ENCODE measurements around the gene NR4A3. TPM values are rescaled to one million over a fixed set of nuclear protein-coding genes. Genes with fewer than 3 reads are reported as not detected.

NR4A3 gene
- polyA plus RNA-seq, 3 donors: 0.88 to 2.1 (median 0.92) TPM

GRCh38 chr9:99867968-99868367 is 46.3 kb downstream of the NR4A3 start:
- no peak for DNase-seq
- H3K27me3 Mint-ChIP-seq (ENCODE audit: low read depth in 3 of 3): peaks cover 0 to 3% (median 2%) of the 10 kb centered on the region in 3 donors

GRCh38 chr9:99868845-99869244 is 47.2 kb downstream of the NR4A3 start:
- no peak overlapping the region for H3K4me3 Mint-ChIP-seq
- H2AFZ ChIP-seq (ENCODE audit: insufficient read depth, low read depth, low read length, poor library complexity, severe bottlenecking): no peak overlapping the region
- H3K36me3 Mint-ChIP-seq: no peaks in the 10 kb centered on the region
- H3K9me3 ChIP-seq (replicated peaks in 1 of 2; ENCODE audit: control insufficient read depth in 1 of 2, insufficient read depth in 1 of 2, low read length in 2 of 2): no peaks in the 10 kb centered on the region
- no peaks in the 10 kb centered on the region for H3K4me1 ChIP-seq (ENCODE audit: control insufficient read depth in 1 of 2, insufficient read depth in 2 of 2, low read length in 2 of 2)
- no peak overlapping the region for H3K4me3 ChIP-seq (replicated peaks in 1 of 3; ENCODE audit: low read depth in 2 of 3, low read length in 3 of 3)
- H3K27ac Mint-ChIP-seq: no peak overlapping the region
- no peaks in the 10 kb centered on the region for H3K36me3 ChIP-seq (replicated peaks in 1 of 2; ENCODE audit: control insufficient read depth in 1 of 2, insufficient read depth in 2 of 2, low read length in 2 of 2)
- H3K27me3 ChIP-seq (ENCODE audit: control insufficient read depth in 2 of 2, insufficient read depth in 2 of 2, low read length in 2 of 2): no peaks in the 10 kb centered on the region
- no peaks in the 10 kb centered on the region for H4K20me1 ChIP-seq (ENCODE audit: insufficient read depth, low read length)
- peaks cover 2% of the 10 kb centered on the region for H3K4me1 Mint-ChIP-seq
- peaks cover 0 to 2% (median 1%) of the 10 kb centered on the region in 3 donors for H3K27me3 Mint-ChIP-seq (ENCODE audit: low read depth in 3 of 3)
- no peak for TF ChIP-seq CTCF (IDR thresholded peaks at IDR 0.05)
- peak in 1 of 3 donors; percentile 22 for DNase-seq
- H3K27ac ChIP-seq (ENCODE audit: low read depth in 1 of 2, low read length in 2 of 2): no peak overlapping the region
- intact Hi-C loops (cut with micrococcal nuclease): no loop called here
- no peak overlapping the region for H3K4me2 ChIP-seq (replicated peaks; ENCODE audit: extremely low read depth, low read length, poor library complexity, severe bottlenecking)
- H3K9me3 Mint-ChIP-seq: peaks cover 0 to 3% (median 0%) of the 10 kb centered on the region in 7 donors
- H3K79me2 ChIP-seq (ENCODE audit: insufficient read depth, low read length): no peaks in the 10 kb centered on the region
- H3K9ac ChIP-seq (ENCODE audit: insufficient read depth, low read length, poor library complexity, severe bottlenecking): no peak overlapping the region
- WGBS (ENCODE audit: insufficient coverage): 79% methylated on average over 2 of the region's 2 CpGs

More at GRCh38 chr9:99867968-99868367, 46.3 kb downstream of the NR4A3 start:
- Mint-ChIP-seq H3K4me3 (no peak overlapping the region), H3K9me3 (peaks cover 0 to 3% (median 0%) of the 10 kb centered on the region in 7 donors), H3K36me3 (no peaks in the 10 kb centered on the region), H3K4me1 (peaks cover 2% of the 10 kb centered on the region), H3K27ac (no peak overlapping the region)
- no peaks in the 10 kb centered on the region for H3K4me1 ChIP-seq (ENCODE audit: control insufficient read depth in 1 of 2, insufficient read depth in 2 of 2, low read length in 2 of 2)
- no peaks in the 10 kb centered on the region for H3K79me2 ChIP-seq (ENCODE audit: insufficient read depth, low read length)
- intact Hi-C loops (cut with micrococcal nuclease): no loop called here
- no peaks in the 10 kb centered on the region for H3K36me3 ChIP-seq (replicated peaks in 1 of 2; ENCODE audit: control insufficient read depth in 1 of 2, insufficient read depth in 2 of 2, low read length in 2 of 2)
- H2AFZ ChIP-seq (ENCODE audit: insufficient read depth, low read depth, low read length, poor library complexity, severe bottlenecking): no peak overlapping the region
- H4K20me1 ChIP-seq (ENCODE audit: insufficient read depth, low read length): no peaks in the 10 kb centered on the region
- H3K4me3 ChIP-seq (replicated peaks in 1 of 3; ENCODE audit: low read depth in 2 of 3, low read length in 3 of 3): no peak overlapping the region
- no peak overlapping the region for H3K4me2 ChIP-seq (replicated peaks; ENCODE audit: extremely low read depth, low read length, poor library complexity, severe bottlenecking)
- H3K9ac ChIP-seq (ENCODE audit: insufficient read depth, low read length, poor library complexity, severe bottlenecking): no peak overlapping the region
- no peak for TF ChIP-seq CTCF (IDR thresholded peaks at IDR 0.05)
- H3K27ac ChIP-seq (ENCODE audit: low read depth in 1 of 2, low read length in 2 of 2): no peak overlapping the region
- H3K9me3 ChIP-seq (replicated peaks in 1 of 2; ENCODE audit: control insufficient read depth in 1 of 2, insufficient read depth in 1 of 2, low read length in 2 of 2): no peaks in the 10 kb centered on the region
- H3K27me3 ChIP-seq (ENCODE audit: control insufficient read depth in 2 of 2, insufficient read depth in 2 of 2, low read length in 2 of 2): no peaks in the 10 kb centered on the region

Measured in CD14-positive monocyte (primary cell).